Small intestine (tissue), 7 donors: ENCODE results near the gene SLX1A. TPM values are rescaled to one million over a fixed set of nuclear protein-coding genes. Genes with fewer than 3 reads are reported as not detected.
"Not testable (repeated sequence)": the region's sequence is repeated elsewhere in the genome, so short reads cannot be mapped to it uniquely, and the experiment has no call there.

Source experiments
- DNase-seq, 2 donors: peaks; one replicate each; pipeline versions ENCODE4 v3.0.0 to v3.0.0-alpha.2; 2013
- FAIRE-seq: peaks from 2 replicates; lab custom pipeline; 2012; peaks lifted over from hg19 to GRCh38; lab: Jason Lieb, UNC
- H3K27ac ChIP-seq, 3 donors: one replicate each; pipeline ENCODE4 v1.5.1; 2013; ENCODE audit warnings: low read length in 2 of 3, mild to moderate bottlenecking in 2 of 3, control low read depth in 1 of 3, inconsistent platforms in 1 of 3, low read depth in 1 of 3, moderate library complexity in 1 of 3
- H3K27me3 ChIP-seq, 3 donors: one replicate each; pipeline ENCODE4 v1.6.1; 2013; ENCODE audit warnings: low read length in 3 of 3, inconsistent platforms in 1 of 3; ENCODE audit not compliant: control insufficient read depth in 3 of 3, insufficient read depth in 3 of 3
- H3K36me3 ChIP-seq, 3 donors: one replicate each; pipeline ENCODE4 v1.6.1; 2013; ENCODE audit warnings: low read length in 3 of 3, inconsistent platforms in 1 of 3, low read depth in 1 of 3, mild to moderate bottlenecking in 1 of 3, moderate library complexity in 1 of 3; ENCODE audit not compliant: control insufficient read depth in 3 of 3, insufficient read depth in 2 of 3
- H3K4me1 ChIP-seq, 3 donors: one replicate each; pipeline ENCODE4 v1.6.1; 2013; ENCODE audit warnings: low read length in 2 of 3, inconsistent platforms in 1 of 3, low read depth in 1 of 3, mild to moderate bottlenecking in 1 of 3, moderate library complexity in 1 of 3; ENCODE audit not compliant: control insufficient read depth in 3 of 3, insufficient read depth in 2 of 3
- H3K4me3 ChIP-seq, 3 donors: one replicate each; pipeline ENCODE4 v1.5.1; 2013; ENCODE audit warnings: low read length in 3 of 3, control low read depth in 1 of 3, inconsistent platforms in 1 of 3, low read depth in 1 of 3, mild to moderate bottlenecking in 1 of 3, moderate library complexity in 1 of 3
- H3K9me3 ChIP-seq, 2 donors: one replicate each; pipeline ENCODE4 v1.6.1; 2013; ENCODE audit warnings: low read depth in 1 of 2, low read length in 1 of 2; ENCODE audit not compliant: control insufficient read depth in 2 of 2, insufficient read depth in 1 of 2
- WGBS, 3 donors: extraction: QIAGEN DNeasy Blood & Tissue Kit; methylation state at CpG; one replicate each; pipeline ENCODE4 v1.1.7; 2013; 5-methylcytosine and 5-hydroxymethylcytosine counted together
- polyA plus RNA-seq, 4 donors: library from polyadenylated mRNA; stranded (reverse) in 3 of 4; unstranded in 1 of 4; fragments of 200-250 nt in 3 of 4; fragments of 120-200 nt in 1 of 4; gene quantifications; one replicate each; pipeline versions ENCODE4 v1.2.1 to v1.2.3, GENCODE V29; 2013
- donor health status: healthy with polysubstance abuse.
- donor health status: control.
- donor health status: control.
- donor health status: Bipolar disorder and iron deficiency.
- donor health status: healthy.

Gene SLX1A
- polyA plus RNA-seq, 4 donors = 77.2 to 318 (median 185) TPM

DNA sequence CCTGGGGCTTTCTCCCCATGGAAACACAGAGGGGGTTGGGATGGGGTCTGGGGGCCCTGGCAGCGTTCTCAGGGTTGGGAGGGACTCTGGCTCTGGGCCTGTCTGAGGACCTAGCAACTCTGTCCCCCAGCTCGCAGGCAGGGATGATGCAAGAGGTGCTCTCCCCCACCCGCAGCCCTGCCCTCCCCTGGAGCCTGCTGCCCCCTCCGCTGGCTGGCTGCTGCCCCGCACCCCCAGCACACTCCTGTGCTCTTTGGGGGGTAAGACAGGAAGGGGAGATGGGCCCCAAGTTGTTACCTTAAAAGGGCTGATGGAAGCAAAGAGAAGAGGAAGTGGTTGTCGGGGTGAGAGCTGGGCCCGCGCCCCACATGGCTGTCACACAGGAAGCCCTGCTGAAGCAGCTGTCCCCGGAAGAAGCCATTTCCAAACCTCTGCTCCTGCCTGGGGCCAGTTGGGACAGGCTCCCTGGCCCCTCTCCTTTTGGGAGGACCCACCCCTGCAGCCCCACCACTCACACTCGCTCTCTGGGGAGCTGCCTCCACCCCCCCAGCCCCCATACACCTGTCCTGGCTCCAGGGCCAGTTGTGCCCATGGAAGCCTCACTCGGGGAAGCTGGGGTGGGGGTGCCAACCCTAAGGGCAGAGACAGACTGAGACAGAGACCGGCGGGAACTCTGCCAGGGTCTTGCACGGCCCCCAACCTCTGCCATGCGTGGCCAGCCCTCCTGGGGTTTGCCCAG is 7.8 kb upstream of the SLX1A start:
- Histone ChIP-seq H3K4me1 (peaks cover 0 to 4% (median 0%) of the 10 kb centered on the region in 3 donors), H3K4me3 (peak overlapping the region in 2 of 3 donors; percentile 55 to 59), H3K36me3 (peaks cover 0 to 26% (median 0%) of the 10 kb centered on the region in 3 donors), H3K9me3 (no peaks in the 10 kb centered on the region), H3K27ac (peak overlapping the region in 2 of 3 donors; percentile 71 to 87), H3K27me3 (peaks cover 0 to 8% (median 0%) of the 10 kb centered on the region in 3 donors)
- FAIRE-seq = no peak
- DNase-seq = peak in 1 of 2 donors; percentile 72
- 64 to 80% (median 65%) methylated on average over 11 to 15 of the region's 15 CpGs for WGBS, 3 donors

DNA sequence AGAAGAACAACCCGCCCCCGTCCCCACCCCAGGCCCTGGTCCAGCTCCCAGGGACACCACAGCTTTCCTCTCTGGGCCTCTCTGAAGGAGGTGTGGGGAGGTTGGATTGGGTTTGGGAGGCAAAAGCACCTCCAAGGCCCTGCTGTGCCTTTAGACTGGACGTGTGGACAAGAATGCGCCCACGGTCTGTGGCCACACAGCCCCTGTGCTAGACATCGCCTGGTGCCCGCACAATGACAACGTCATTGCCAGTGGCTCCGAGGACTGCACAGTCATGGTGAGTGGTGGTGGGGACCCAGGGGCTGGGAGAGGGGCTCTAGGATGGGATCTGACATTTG is 7.3 kb upstream of the SLX1A start:
- FAIRE-seq = no peak
- H3K4me1 ChIP-seq = peaks cover 0 to 4% (median 0%) of the 10 kb centered on the region in 3 donors
- H3K9me3 ChIP-seq = no peaks in the 10 kb centered on the region
- no peak for DNase-seq
- H3K36me3 ChIP-seq = peaks cover 0 to 26% (median 0%) of the 10 kb centered on the region in 3 donors
- H3K4me3 ChIP-seq = peak overlapping the region in 1 of 3 donors; percentile 34
- WGBS, 3 donors = 67 to 77% (median 74%) methylated on average over 9 of the region's 9 CpGs
- H3K27ac ChIP-seq = peak overlapping the region in 2 of 3 donors; percentile 71 to 87
- peaks cover 0 to 8% (median 0%) of the 10 kb centered on the region in 3 donors for H3K27me3 ChIP-seq

DNA sequence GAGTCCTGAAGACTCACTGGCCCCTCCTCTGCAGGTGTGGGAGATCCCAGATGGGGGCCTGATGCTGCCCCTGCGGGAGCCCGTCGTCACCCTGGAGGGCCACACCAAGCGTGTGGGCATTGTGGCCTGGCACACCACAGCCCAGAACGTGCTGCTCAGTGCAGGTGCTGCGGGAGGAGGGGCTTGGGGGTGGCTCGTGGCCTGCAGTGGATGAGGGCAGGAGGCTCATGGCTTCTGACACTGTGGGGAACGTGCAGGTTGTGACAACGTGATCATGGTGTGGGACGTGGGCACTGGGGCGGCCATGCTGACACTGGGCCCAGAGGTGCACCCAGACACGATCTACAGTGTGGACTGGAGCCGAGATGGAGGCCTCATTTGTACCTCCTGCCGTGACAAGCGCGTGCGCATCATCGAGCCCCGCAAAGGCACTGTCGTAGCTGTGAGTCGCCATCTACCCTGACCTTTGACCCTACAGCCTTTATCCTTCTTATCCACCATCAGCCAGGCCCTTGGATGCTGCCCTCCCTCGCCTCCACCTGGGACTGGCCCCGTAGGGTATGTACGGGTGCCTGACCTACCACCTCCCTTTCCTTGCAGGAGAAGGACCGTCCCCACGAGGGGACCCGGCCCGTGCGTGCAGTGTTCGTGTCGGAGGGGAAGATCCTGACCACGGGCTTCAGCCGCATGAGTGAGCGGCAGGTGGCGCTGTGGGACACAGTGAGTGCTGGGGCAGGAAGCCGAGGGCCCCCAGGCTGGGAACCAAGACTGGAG is 6.7 kb upstream of the SLX1A start:
- 36 to 50% (median 37%) methylated on average over 34 to 36 of the region's 36 CpGs for WGBS, 3 donors
- DNase-seq (peak; percentile 74 to 79), FAIRE-seq (no peak)
- H3K27me3 ChIP-seq = peaks cover 0 to 8% (median 0%) of the 10 kb centered on the region in 3 donors
- H3K9me3 ChIP-seq = no peaks in the 10 kb centered on the region
- peaks cover 0 to 4% (median 0%) of the 10 kb centered on the region in 3 donors for H3K4me1 ChIP-seq
- H3K36me3 ChIP-seq = peaks cover 0 to 26% (median 0%) of the 10 kb centered on the region in 3 donors
- peak overlapping the region in 1 of 3 donors; percentile 34 for H3K4me3 ChIP-seq
- peak overlapping the region in 2 of 3 donors; percentile 71 to 87 for H3K27ac ChIP-seq

DNA sequence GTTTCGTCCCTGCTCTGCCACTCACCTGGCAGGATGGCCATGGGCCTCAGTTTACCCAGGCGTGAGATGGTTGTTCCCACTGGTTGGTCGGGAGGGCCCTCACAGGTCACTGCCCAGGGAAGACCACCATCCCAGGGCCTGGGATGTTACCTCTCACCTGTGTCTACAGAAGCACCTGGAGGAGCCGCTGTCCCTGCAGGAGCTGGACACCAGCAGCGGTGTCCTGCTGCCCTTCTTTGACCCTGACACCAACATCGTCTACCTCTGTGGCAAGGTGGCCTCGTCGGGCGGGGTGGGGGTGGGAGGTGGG is 6.2 kb upstream of the SLX1A start:
- Histone ChIP-seq H3K9me3 (no peaks in the 10 kb centered on the region), H3K36me3 (peaks cover 0 to 26% (median 0%) of the 10 kb centered on the region in 3 donors), H3K4me3 (no peak overlapping the region), H3K4me1 (peaks cover 0 to 4% (median 0%) of the 10 kb centered on the region in 3 donors), H3K27me3 (peaks cover 0 to 8% (median 0%) of the 10 kb centered on the region in 3 donors), H3K27ac (peak overlapping the region in 2 of 3 donors; percentile 29 to 34)
- FAIRE-seq (no peak), DNase-seq (no peak)
- WGBS, 3 donors = 74 to 83% (median 81%) methylated on average over 9 of the region's 9 CpGs

DNA sequence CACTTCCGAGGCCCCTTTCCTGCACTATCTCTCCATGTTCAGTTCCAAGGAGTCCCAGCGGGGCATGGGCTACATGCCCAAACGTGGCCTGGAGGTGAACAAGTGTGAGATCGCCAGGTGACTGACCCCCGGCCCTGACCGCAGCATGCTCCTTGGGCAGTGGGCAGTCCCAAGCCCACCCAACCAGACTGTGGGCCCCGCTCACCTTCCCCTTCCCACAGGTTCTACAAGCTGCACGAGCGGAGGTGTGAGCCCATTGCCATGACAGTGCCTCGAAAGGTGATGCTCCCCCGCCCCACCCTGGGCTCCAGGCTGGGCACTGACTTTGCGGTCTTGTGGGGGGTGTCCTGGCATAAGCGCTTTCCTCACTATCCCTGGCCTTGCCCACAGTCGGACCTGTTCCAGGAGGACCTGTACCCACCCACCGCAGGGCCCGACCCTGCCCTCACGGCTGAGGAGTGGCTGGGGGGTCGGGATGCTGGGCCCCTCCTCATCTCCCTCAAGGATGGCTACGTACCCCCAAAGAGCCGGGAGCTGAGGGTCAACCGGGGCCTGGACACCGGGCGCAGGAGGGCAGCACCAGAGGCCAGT is 5.6 kb upstream of the SLX1A start:
- no peak overlapping the region for H3K27ac ChIP-seq
- H3K27me3 ChIP-seq = peaks cover 0 to 8% (median 0%) of the 10 kb centered on the region in 3 donors
- WGBS, 3 donors = 86 to 91% (median 89%) methylated on average over 23 of the region's 23 CpGs
- no peak overlapping the region for H3K4me3 ChIP-seq
- no peak for FAIRE-seq
- no peak for DNase-seq
- H3K9me3 ChIP-seq = no peaks in the 10 kb centered on the region
- peaks cover 0 to 26% (median 0%) of the 10 kb centered on the region in 3 donors for H3K36me3 ChIP-seq
- peaks cover 0 to 4% (median 0%) of the 10 kb centered on the region in 3 donors for H3K4me1 ChIP-seq

DNA sequence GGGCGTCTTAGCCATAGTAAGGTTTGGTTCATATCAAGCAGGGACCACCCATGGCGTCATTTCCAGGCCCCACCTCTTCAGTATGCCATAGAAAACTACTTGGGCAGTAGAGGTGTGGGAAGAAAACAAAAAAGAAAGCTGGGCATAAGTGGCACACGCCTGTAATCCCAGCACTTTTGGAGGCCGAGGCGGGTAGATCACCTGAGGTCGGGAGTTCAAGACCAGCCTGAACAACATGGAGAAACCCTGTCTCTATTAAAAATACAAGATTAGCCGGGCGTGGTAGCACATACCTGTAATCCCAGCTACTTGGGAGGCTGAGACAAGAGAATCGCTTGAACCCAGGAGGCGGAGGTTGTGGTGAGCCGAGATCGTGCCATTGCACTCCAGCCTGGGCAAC is 2.5 kb upstream of the SLX1A start:
- not testable (repeated sequence) for FAIRE-seq, H3K27me3 ChIP-seq
- 93 to 95% (median 94%) methylated on average over 3 to 4 of the region's 12 CpGs for WGBS, 3 donors

DNA sequence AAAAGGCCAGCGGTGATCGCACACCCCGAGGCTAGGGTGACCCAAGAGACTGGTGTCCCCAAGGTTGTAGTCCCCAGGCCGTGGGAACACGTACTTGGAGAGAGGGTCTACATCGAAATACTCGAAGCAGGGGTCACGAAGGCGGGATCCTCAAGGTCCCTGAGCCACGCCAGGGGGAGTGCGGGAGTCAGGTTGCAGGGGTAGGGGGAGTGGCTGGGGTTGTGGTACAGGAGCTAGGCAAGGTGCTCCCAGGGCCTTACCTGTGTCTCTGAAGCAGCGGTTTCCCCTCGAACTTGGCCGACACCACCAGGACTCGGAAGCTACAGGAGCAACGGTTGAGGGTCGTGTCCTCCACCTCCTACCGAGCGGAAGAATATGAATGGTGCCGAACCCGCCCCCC is 577 bp upstream of the SLX1A start:
- not testable (repeated sequence) for FAIRE-seq, H3K4me3 ChIP-seq, H3K27ac ChIP-seq, H3K9me3 ChIP-seq, H3K4me1 ChIP-seq, DNase-seq, H3K36me3 ChIP-seq, H3K27me3 ChIP-seq
- WGBS, 3 donors = no CpG with 5 or more reads among the region's 21 CpGs

More for the DNA sequence above, 2.5 kb upstream of the SLX1A start:
- H3K4me3 ChIP-seq, H3K4me1 ChIP-seq, H3K27ac ChIP-seq, H3K9me3 ChIP-seq, DNase-seq: not testable (repeated sequence)
- peaks cover 0 to 21% (median 0%) of the 10 kb centered on the region in 3 donors for H3K36me3 ChIP-seq
